Activated CD4-positive, CD25-positive, alpha-beta regulatory T cell treated with anti-CD3 and anti-CD28 coated beads, Interleukin-2, amount 50 U/mL, for 16 hours (primary cell): ENCODE measurements around the gene GJB3.

Experiments used
- DNase-seq: peaks from one replicate; pipeline ENCODE4 v3.0.0-alpha.2; 2020; ENCODE audit warnings: low read depth, low spot score

GJB3 gene

DNA sequence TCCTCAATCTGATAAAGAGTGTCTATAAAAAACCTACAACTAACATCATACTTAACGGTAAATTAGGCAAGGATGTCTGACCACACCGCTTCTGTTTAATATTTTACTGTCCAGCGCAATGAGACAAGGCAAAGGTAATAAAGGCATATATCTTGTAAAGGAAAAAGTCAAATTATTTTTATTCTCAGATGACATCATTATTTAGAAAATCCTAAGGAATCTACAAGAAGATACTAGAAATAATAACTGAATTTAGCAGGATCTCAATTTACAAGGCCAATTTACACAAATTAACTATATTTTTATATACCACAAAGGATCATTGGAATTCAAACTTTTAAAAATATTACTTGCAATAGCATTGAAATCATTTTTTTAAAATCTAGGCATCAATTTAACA, 41.2 kb downstream of the GJB3 start:
- no peak for DNase-seq

- DNase-seq, result no peak
Measured at GRCh38 chr1:34824817-34825454, 43.9 kb downstream of the GJB3 start.

GRCh38 chr1:34825455-34826091, 44.6 kb downstream of the GJB3 start:
- no peak for DNase-seq

DNA sequence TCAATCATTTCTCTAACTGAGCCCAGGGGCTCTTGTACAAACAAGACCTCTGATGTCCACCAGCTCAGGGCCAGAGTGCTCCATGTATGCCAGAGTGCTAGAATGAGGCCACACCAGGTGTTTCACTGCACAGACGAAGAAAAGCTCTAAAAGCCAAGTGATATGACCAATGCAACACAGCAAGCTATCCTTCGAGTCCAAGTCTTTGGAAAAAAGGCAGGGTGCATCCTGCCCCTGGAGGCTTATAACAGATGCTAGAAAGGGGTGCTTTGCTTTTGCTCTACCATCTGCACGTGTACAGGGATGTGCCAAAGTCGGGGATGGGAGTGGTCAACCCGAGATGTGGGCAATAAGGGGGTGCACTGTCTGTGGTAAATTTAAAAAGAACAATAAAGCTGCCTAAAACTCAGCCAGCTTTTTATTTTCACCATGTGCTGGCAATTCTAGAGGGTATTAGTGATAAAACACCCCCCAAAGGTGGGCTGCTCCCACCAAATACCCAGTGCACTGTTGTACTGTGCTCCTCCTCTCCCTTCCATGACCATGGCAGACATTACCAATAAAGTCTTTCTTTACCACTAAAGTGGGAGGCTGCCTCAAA, 46.4 kb downstream of the GJB3 start:
- no peak for DNase-seq

DNA sequence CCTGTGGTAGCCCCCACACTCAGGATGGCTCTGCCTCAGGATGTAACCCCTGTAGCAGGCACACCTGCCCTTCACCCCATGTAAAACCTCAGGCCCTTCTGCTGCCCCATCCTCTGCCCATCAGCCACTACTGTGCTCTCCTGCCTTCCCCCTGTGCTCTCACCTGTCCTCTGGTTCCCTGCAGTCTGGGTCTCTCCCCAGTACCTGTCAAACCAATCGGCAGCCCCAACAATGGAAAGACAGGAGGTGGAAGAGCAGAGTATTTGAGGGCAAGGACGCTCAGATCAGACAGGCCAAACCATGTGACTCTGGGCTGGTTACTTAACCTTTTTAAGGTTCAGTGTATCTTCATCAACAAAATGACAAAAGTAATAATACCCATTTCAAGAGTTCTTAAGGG, 47.6 kb downstream of the GJB3 start:
- no peak for DNase-seq

- no peak for DNase-seq
Measured at GRCh38 chr1:34829250-34829649, 48.2 kb downstream of the GJB3 start.

DNA sequence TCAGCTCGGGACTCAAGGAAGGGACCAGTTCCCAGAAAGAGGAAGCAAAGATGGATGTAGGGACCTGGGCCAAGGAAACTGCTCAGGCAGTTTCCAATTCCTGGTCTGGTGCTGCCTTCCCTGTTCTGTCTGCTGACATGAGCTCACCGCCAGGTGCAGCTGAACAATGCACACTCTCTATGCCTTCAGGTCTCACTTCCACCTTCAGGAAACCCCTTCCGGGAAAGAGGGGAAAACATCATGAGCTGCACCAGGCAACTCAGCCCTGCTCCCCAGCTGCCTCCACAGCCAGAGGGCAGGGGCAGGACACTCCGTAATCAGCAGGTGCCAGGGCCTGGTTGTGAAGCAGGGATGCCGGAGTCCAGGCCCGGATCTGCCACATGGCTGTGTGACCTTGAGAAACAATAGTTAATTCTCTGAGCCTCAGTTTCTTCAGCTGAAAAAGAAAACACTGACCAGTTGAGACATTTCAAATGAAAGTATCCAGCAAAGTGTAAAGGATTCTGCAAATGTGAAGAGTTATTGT, 50.8 kb downstream of the GJB3 start:
- DNase-seq, result no peak

DNA sequence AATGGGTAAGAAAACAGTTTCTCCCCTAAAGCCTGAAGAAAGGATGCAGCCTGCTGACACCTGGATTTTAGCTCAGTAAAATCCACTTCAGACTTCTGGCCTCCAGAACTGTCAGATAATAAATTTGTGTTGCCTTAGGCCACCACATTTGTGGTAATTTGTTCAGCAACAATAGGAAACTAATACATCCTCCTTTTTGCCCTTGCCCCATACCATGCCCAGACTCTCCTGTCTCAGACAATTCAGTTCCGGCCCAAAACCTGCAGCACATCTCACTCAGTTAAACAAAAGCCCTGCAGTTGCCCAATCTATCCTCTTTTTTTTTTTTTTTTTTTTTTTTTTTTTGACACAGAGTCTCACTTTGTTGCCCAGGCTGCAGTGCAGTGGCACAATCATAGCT, 52.7 kb downstream of the GJB3 start:
- DNase-seq, result no peak
